GM12891 (cell line): ENCODE data around the gene DDX19B.

Source experiments
- POLR2AphosphoS5 ChIP-seq: IDR thresholded peaks from 2 replicates; pipeline ENCODE4 v1.6.1; 2011; ENCODE audit warnings: low read depth, low read length, control low read depth
- SPI1 ChIP-seq: IDR thresholded peaks from 2 replicates; pipeline ENCODE4 v1.6.1; 2011; ENCODE audit warnings: low read depth, low read length, control low read depth

- TF ChIP-seq POLR2AphosphoS5: no peak
- TF ChIP-seq SPI1: no peak
These were observed 3.8 kb downstream of the DDX19B start for GRCh38 chr16:70302745-70303144.
